ENCODE measurements around the gene DENND1A.

The DENND1A gene

GRCh38 chr9:123597876-123598556, 331.9 kb downstream of the DENND1A start:
- Histone ChIP-seq H3K4me3 (ENCODE audit: extremely low read depth, insufficient read depth, low read length, poor library complexity, severe bottlenecking) (no peak overlapping the region), H3K36me3 (ENCODE audit: control insufficient read depth, insufficient read depth, low read length) (no peaks in the 10 kb centered on the region), H3K9me3 (ENCODE audit: control insufficient read depth, low read length) (no peaks in the 10 kb centered on the region), H3K27ac (ENCODE audit: low read depth, low read length, severe bottlenecking) (no peak overlapping the region), H3K4me1 (ENCODE audit: control insufficient read depth, insufficient read depth, low read length, poor library complexity, severe bottlenecking) (no peaks in the 10 kb centered on the region)
- WGBS, 2 experiments (ENCODE audit: insufficient coverage in 2 of 2) = 73 to 83% methylated on average over 3 to 4 of the region's 8 CpGs

GRCh38 chr9:123597048-123597447, 332.9 kb downstream of the DENND1A start:
- H3K27ac ChIP-seq (ENCODE audit: low read depth, low read length, severe bottlenecking) = no peak overlapping the region
- WGBS, 2 experiments (ENCODE audit: insufficient coverage in 2 of 2) = 83 to 100% methylated on average over 1 to 2 of the region's 4 CpGs
- no peaks in the 10 kb centered on the region for H3K9me3 ChIP-seq (ENCODE audit: control insufficient read depth, low read length)
- no peak overlapping the region for H3K4me3 ChIP-seq (ENCODE audit: extremely low read depth, insufficient read depth, low read length, poor library complexity, severe bottlenecking)
- no peaks in the 10 kb centered on the region for H3K36me3 ChIP-seq (ENCODE audit: control insufficient read depth, insufficient read depth, low read length)
- H3K4me1 ChIP-seq (ENCODE audit: control insufficient read depth, insufficient read depth, low read length, poor library complexity, severe bottlenecking) = no peaks in the 10 kb centered on the region

GRCh38 chr9:123591283-123591682, 338.6 kb downstream of the DENND1A start:
- 88 to 98% methylated on average over 4 of the region's 4 CpGs for WGBS, 2 experiments (ENCODE audit: insufficient coverage in 2 of 2)
- H3K4me3 ChIP-seq (ENCODE audit: extremely low read depth, insufficient read depth, low read length, poor library complexity, severe bottlenecking) = no peak overlapping the region
- H3K9me3 ChIP-seq (ENCODE audit: control insufficient read depth, low read length) = peaks cover 9% of the 10 kb centered on the region
- H3K36me3 ChIP-seq (ENCODE audit: control insufficient read depth, insufficient read depth, low read length) = no peaks in the 10 kb centered on the region
- no peak overlapping the region for H3K27ac ChIP-seq (ENCODE audit: low read depth, low read length, severe bottlenecking)
- H3K4me1 ChIP-seq (ENCODE audit: control insufficient read depth, insufficient read depth, low read length, poor library complexity, severe bottlenecking) = no peaks in the 10 kb centered on the region

- H3K36me3 ChIP-seq (ENCODE audit: control insufficient read depth, insufficient read depth, low read length) = no peaks in the 10 kb centered on the region
- 100% methylated on average over 1 of the region's 3 CpGs for WGBS, 2 experiments (ENCODE audit: insufficient coverage in 2 of 2)
- H3K9me3 ChIP-seq (ENCODE audit: control insufficient read depth, low read length) = peaks cover 13% of the 10 kb centered on the region
- no peak overlapping the region for H3K4me3 ChIP-seq (ENCODE audit: extremely low read depth, insufficient read depth, low read length, poor library complexity, severe bottlenecking)
- no peaks in the 10 kb centered on the region for H3K4me1 ChIP-seq (ENCODE audit: control insufficient read depth, insufficient read depth, low read length, poor library complexity, severe bottlenecking)
- no peak overlapping the region for H3K27ac ChIP-seq (ENCODE audit: low read depth, low read length, severe bottlenecking)
Observed at GRCh38 chr9:123590499-123590898, 339.4 kb downstream of the DENND1A start.

GRCh38 chr9:123589361-123590239, 340.3 kb downstream of the DENND1A start:
- 60 to 93% methylated on average over 1 to 4 of the region's 8 CpGs for WGBS, 2 experiments (ENCODE audit: insufficient coverage in 2 of 2)
- H3K36me3 ChIP-seq (ENCODE audit: control insufficient read depth, insufficient read depth, low read length) = no peaks in the 10 kb centered on the region
- no peak overlapping the region for H3K4me3 ChIP-seq (ENCODE audit: extremely low read depth, insufficient read depth, low read length, poor library complexity, severe bottlenecking)
- H3K27ac ChIP-seq (ENCODE audit: low read depth, low read length, severe bottlenecking) = no peak overlapping the region
- H3K4me1 ChIP-seq (ENCODE audit: control insufficient read depth, insufficient read depth, low read length, poor library complexity, severe bottlenecking) = no peaks in the 10 kb centered on the region
- H3K9me3 ChIP-seq (ENCODE audit: control insufficient read depth, low read length) = peaks cover 13% of the 10 kb centered on the region

- Histone ChIP-seq H3K4me3 (ENCODE audit: extremely low read depth, insufficient read depth, low read length, poor library complexity, severe bottlenecking) (no peak overlapping the region), H3K36me3 (ENCODE audit: control insufficient read depth, insufficient read depth, low read length) (no peaks in the 10 kb centered on the region), H3K27ac (ENCODE audit: low read depth, low read length, severe bottlenecking) (no peak overlapping the region), H3K4me1 (ENCODE audit: control insufficient read depth, insufficient read depth, low read length, poor library complexity, severe bottlenecking) (no peaks in the 10 kb centered on the region), H3K9me3 (ENCODE audit: control insufficient read depth, low read length) (peaks cover 13% of the 10 kb centered on the region)
- 93 to 100% methylated on average over 4 to 5 of the region's 5 CpGs for WGBS, 2 experiments (ENCODE audit: insufficient coverage in 2 of 2)
Observed at GRCh38 chr9:123586275-123586674, 343.7 kb downstream of the DENND1A start.

GRCh38 chr9:123584202-123585176, 345.4 kb downstream of the DENND1A start:
- Histone ChIP-seq H3K4me3 (ENCODE audit: extremely low read depth, insufficient read depth, low read length, poor library complexity, severe bottlenecking) (no peak overlapping the region), H3K4me1 (ENCODE audit: control insufficient read depth, insufficient read depth, low read length, poor library complexity, severe bottlenecking) (no peaks in the 10 kb centered on the region), H3K36me3 (ENCODE audit: control insufficient read depth, insufficient read depth, low read length) (no peaks in the 10 kb centered on the region), H3K9me3 (ENCODE audit: control insufficient read depth, low read length) (peaks cover 13% of the 10 kb centered on the region), H3K27ac (ENCODE audit: low read depth, low read length, severe bottlenecking) (no peak overlapping the region)
- WGBS, 2 experiments (ENCODE audit: insufficient coverage in 2 of 2) = 86 to 94% methylated on average over 9 of the region's 10 CpGs

- no peaks in the 10 kb centered on the region for H3K4me1 ChIP-seq (ENCODE audit: control insufficient read depth, insufficient read depth, low read length, poor library complexity, severe bottlenecking)
- WGBS, 2 experiments (ENCODE audit: insufficient coverage in 2 of 2) = 83% methylated on average over 1 of the region's 2 CpGs; no CpG with 5 or more reads in 1 of the 2 experiments
- H3K9me3 ChIP-seq (ENCODE audit: control insufficient read depth, low read length) = peaks cover 13% of the 10 kb centered on the region
- no peak overlapping the region for H3K27ac ChIP-seq (ENCODE audit: low read depth, low read length, severe bottlenecking)
- H3K4me3 ChIP-seq (ENCODE audit: extremely low read depth, insufficient read depth, low read length, poor library complexity, severe bottlenecking) = no peak overlapping the region
- no peaks in the 10 kb centered on the region for H3K36me3 ChIP-seq (ENCODE audit: control insufficient read depth, insufficient read depth, low read length)
Observed at GRCh38 chr9:123583646-123584045, 346.3 kb downstream of the DENND1A start.

GRCh38 chr9:123571240-123571639, 358.7 kb downstream of the DENND1A start:
- 100% methylated on average over 1 of the region's 2 CpGs; no CpG with 5 or more reads in 1 of the 2 experiments for WGBS, 2 experiments (ENCODE audit: insufficient coverage in 2 of 2)
- Histone ChIP-seq H3K27ac (ENCODE audit: low read depth, low read length, severe bottlenecking) (no peak overlapping the region), H3K4me1 (ENCODE audit: control insufficient read depth, insufficient read depth, low read length, poor library complexity, severe bottlenecking) (no peaks in the 10 kb centered on the region), H3K36me3 (ENCODE audit: control insufficient read depth, insufficient read depth, low read length) (no peaks in the 10 kb centered on the region), H3K4me3 (ENCODE audit: extremely low read depth, insufficient read depth, low read length, poor library complexity, severe bottlenecking) (no peak overlapping the region), H3K9me3 (ENCODE audit: control insufficient read depth, low read length) (peaks cover under 1% of the 10 kb centered on the region)
